ENCODE data around the gene ADCYAP1R1. TPM values are rescaled to one million over a fixed set of nuclear protein-coding genes. Genes with fewer than 3 reads are reported as not detected.

Gene ADCYAP1R1
- polyA plus RNA-seq, 1 experiment, result not detected

DNA sequence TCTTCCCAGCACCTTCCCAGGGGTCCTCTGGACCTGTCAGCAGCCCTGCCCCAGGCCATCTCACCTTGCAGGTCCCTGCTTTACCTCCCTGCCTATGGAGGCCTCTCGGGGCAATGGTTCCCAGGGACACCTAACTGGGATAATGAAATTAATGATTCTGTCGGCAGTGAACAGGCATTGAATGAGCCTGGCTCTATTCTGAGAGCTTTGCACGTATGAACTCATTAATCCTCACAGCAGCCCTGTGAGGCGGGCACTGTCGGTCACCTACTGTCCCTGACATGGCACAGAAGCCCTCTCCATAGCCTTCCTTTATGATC, 22.9 kb downstream of the ADCYAP1R1 start:
- CTCF ChIA-PET, result no interaction called here
- POLR2A ChIA-PET, result no interaction called here
- TF ChIP-seq, protein P1, sequence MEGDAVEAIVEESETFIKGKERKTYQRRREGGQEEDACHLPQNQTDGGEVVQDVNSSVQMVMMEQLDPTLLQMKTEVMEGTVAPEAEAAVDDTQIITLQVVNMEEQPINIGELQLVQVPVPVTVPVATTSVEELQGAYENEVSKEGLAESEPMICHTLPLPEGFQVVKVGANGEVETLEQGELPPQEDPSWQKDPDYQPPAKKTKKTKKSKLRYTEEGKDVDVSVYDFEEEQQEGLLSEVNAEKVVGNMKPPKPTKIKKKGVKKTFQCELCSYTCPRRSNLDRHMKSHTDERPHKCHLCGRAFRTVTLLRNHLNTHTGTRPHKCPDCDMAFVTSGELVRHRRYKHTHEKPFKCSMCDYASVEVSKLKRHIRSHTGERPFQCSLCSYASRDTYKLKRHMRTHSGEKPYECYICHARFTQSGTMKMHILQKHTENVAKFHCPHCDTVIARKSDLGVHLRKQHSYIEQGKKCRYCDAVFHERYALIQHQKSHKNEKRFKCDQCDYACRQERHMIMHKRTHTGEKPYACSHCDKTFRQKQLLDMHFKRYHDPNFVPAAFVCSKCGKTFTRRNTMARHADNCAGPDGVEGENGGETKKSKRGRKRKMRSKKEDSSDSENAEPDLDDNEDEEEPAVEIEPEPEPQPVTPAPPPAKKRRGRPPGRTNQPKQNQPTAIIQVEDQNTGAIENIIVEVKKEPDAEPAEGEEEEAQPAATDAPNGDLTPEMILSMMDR (IDR thresholded peaks at IDR 0.05; ENCODE audit: low read depth, low read length), result no peak
- Histone ChIP-seq H3K4me3 (ENCODE audit: low read depth, low read length) (no peak overlapping the region), H3K27me3 (ENCODE audit: control insufficient read depth, insufficient read depth, low read length) (peaks cover 8% of the 10 kb centered on the region), H3K27ac (ENCODE audit: low read depth, low read length) (no peak overlapping the region), H3K9me3 (ENCODE audit: control insufficient read depth, insufficient read depth, low read length) (no peaks in the 10 kb centered on the region; the same call in 1 of the 2 replicates)
- no peak for DNase-seq (ENCODE audit: low read depth, low spot score)

DNA sequence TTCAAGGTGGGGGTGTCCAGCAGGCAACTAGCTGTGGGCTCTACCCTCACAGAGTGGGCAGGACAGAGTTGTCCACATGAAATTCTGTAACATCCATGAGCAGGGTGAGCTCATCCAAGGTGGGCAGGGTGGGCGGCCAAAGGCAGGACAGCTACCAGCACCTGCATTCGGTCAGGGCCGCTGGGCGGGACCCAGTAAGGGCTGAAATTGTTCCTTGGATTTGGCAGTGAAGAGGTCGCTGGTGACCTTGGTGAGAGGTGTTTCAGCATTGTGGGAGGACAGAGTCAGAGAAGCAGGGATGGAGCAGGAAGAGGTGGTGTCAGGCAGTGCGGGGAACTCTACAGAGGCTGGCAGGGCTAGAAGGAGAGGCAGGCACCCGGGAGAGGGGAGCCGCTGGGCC, 23.9 kb downstream of the ADCYAP1R1 start:
- CTCF ChIA-PET, result no interaction called here
- POLR2A ChIA-PET, result no interaction called here
- DNase-seq (ENCODE audit: low read depth, low spot score), result no peak

DNA sequence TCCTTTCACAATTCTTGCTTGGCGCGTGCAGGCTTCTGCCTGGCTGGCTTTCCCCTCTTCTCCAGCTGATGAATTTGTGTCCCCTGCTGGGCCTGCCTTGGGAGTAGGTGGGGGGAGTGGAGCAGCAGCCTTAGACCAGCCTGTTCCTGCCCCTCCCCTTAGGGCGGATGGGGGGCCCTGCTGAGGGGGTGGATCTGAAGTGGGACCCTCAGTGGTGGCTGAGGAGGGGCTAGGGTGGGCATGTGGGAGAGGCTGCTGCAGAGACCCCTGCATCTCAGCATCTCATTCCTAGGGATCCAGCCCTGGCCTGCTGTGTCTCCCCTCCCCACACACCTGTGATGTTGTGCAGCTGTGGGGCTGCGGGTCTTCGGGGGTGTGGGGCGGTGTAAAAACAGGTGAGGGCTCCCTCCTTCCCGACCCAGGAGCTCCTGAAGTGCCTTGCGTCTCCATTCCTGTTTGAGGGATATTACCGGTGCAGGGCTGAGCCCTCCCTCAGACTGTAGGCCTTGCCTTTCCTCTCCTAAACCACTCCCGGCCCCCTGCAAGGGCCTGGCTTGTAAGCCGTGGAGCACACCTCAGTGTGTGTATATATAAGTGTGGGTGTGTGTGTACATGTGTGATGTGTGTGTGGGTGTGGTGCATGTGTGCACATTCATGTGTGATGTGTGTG, 24.7 kb downstream of the ADCYAP1R1 start:
- no peak overlapping the region for H3K27ac ChIP-seq (ENCODE audit: low read depth, low read length)
- TF ChIP-seq, protein P1 (IDR thresholded peaks at IDR 0.05; ENCODE audit: low read depth, low read length), result no peak
- H3K4me3 ChIP-seq (ENCODE audit: low read depth, low read length), result no peak overlapping the region
- ChIA-PET POLR2A (no interaction called here), CTCF (no interaction called here)
- H3K27me3 ChIP-seq (ENCODE audit: control insufficient read depth, insufficient read depth, low read length), result peaks cover 2% of the 10 kb centered on the region
- H3K9me3 ChIP-seq (ENCODE audit: control insufficient read depth, insufficient read depth, low read length), result no peaks in the 10 kb centered on the region; the same call in 1 of the 2 replicates
- DNase-seq (ENCODE audit: low read depth, low spot score), result no peak

More for the DNA sequence above, 23.9 kb downstream of the ADCYAP1R1 start:
- Histone ChIP-seq H3K27me3 (ENCODE audit: control insufficient read depth, insufficient read depth, low read length) (peaks cover 2% of the 10 kb centered on the region), H3K27ac (ENCODE audit: low read depth, low read length) (no peak overlapping the region), H3K4me3 (ENCODE audit: low read depth, low read length) (no peak overlapping the region), H3K9me3 (ENCODE audit: control insufficient read depth, insufficient read depth, low read length) (no peaks in the 10 kb centered on the region; the same call in 1 of the 2 replicates)
- TF ChIP-seq, protein P1 (IDR thresholded peaks at IDR 0.05; ENCODE audit: low read depth, low read length), result no peak

- CTCF ChIA-PET, result no interaction called here
- no peak for DNase-seq (ENCODE audit: low read depth, low spot score)
- TF ChIP-seq, protein P1 (IDR thresholded peaks at IDR 0.05; ENCODE audit: low read depth, low read length), result no peak
- no peaks in the 10 kb centered on the region for H3K27me3 ChIP-seq (ENCODE audit: control insufficient read depth, insufficient read depth, low read length)
- no peaks in the 10 kb centered on the region; the same call in 1 of the 2 replicates for H3K9me3 ChIP-seq (ENCODE audit: control insufficient read depth, insufficient read depth, low read length)
- H3K27ac ChIP-seq (ENCODE audit: low read depth, low read length), result no peak overlapping the region
- POLR2A ChIA-PET, result no interaction called here
- no peak overlapping the region for H3K4me3 ChIP-seq (ENCODE audit: low read depth, low read length)
These were observed 25.6 kb downstream of the ADCYAP1R1 start for GRCh38 chr7:31077484-31078362.

DNA sequence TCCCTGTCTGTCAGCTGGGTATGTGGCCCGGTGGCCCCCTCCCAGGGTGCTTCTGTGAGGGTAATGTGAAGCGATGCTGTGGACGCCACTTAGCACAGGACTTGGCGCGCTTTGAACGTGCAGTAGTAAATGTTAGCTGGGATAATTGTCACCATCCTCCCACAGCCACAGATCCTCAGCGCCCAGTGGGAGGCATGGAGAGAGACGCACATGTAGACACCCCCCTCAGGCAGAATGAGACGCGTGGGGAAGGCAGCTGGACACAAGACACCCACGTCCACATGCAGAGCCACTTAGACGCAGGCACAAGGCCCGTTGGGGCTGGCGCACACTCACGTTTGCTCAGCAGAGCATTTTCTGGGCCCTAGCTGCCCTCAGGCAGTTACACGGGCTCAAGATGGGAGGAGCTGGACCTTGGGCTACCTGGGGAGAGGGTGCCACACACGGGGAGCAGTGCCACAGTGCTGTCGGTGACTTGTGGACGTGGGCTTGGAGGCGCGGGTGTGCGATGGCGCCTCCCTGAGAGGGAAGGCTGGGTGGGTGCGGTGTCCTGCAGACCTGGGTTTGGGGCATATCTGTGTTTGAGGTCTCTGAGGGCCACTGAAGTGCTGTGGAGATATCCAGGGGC, 26.4 kb downstream of the ADCYAP1R1 start:
- H3K9me3 ChIP-seq (ENCODE audit: control insufficient read depth, insufficient read depth, low read length), result no peaks in the 10 kb centered on the region; the same call in 1 of the 2 replicates
- CTCF ChIA-PET, result no interaction called here
- H3K27me3 ChIP-seq (ENCODE audit: control insufficient read depth, insufficient read depth, low read length), result no peaks in the 10 kb centered on the region
- no peak overlapping the region for H3K4me3 ChIP-seq (ENCODE audit: low read depth, low read length)
- POLR2A ChIA-PET, result no interaction called here
- no peak overlapping the region for H3K27ac ChIP-seq (ENCODE audit: low read depth, low read length)
- TF ChIP-seq, protein P1 (IDR thresholded peaks at IDR 0.05; ENCODE audit: low read depth, low read length), result no peak
- DNase-seq (ENCODE audit: low read depth, low spot score), result no peak
